ENCODE results near the gene SPOP. TPM values are rescaled to one million over a fixed set of nuclear protein-coding genes. Genes with fewer than 3 reads are reported as not detected.

SPOP gene
- total RNA-seq, 2 experiments from 2014 or later: 53.4 to 60.0 TPM

DNA sequence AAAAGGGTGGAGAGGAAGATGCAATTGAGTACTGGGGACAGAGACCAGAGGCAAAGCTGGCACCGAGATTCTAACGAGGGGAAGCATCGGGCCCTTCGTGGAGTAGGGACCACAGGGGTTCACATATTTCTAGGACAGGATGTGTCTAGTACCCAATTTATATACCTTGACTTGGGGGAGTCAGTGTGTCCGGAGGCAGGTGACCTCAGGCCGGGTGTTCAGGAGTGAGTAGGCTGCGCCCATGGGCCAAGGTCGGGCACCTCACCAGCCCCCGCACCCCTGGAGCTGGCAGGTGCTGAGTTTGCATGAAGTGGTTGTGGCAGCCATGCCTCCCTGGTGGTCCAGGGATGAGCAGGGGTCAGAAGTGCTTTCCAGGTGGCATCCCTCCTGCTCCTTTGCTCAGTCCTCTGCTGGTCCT, 110.8 kb downstream of the SPOP start:
- POLR2A ChIA-PET: no interaction called here
- peaks cover 16% of the 10 kb centered on the region for H3K4me1 Mint-ChIP-seq (ENCODE audit: low read depth)
- H3K36me3 Mint-ChIP-seq: no peaks in the 10 kb centered on the region
- H3K4me3 Mint-ChIP-seq: no peak overlapping the region
- no peak for DNase-seq
- intact Hi-C loops (cut with micrococcal nuclease): loop anchor here (5.0 kb wide), 1 partner anchor 285 kb away; no protein-coding TSS in a partner anchor
- no peak overlapping the region for H3K27ac Mint-ChIP-seq
- CTCF ChIA-PET: interaction anchor here (0.6 to 16.8 kb wide), 23 partner anchors 10 to 434 kb away, joined by 3 to 564 read pairs (median 4); partner anchors contain the start of genes PHB1 and SLC35B1
- peaks cover 14% of the 10 kb centered on the region for H3K27me3 Mint-ChIP-seq
- no peaks in the 10 kb centered on the region for H3K9me3 Mint-ChIP-seq

- Mint-ChIP-seq H3K9me3 (no peaks in the 10 kb centered on the region), H3K27ac (no peak overlapping the region), H3K4me1 (ENCODE audit: low read depth) (peaks cover 16% of the 10 kb centered on the region), H3K27me3 (peaks cover 12% of the 10 kb centered on the region), H3K36me3 (no peaks in the 10 kb centered on the region), H3K4me3 (no peak overlapping the region)
- DNase-seq: no peak
- CTCF ChIA-PET: interaction anchor here (1.0 to 16.8 kb wide), 10 partner anchors 9 to 431 kb away, joined by 3 to 564 read pairs (median 4); partner anchors contain the start of gene SLC35B1
- intact Hi-C loops (cut with micrococcal nuclease): loop anchor here (5.0 kb wide), 1 partner anchor 286 kb away; no protein-coding TSS in a partner anchor
- POLR2A ChIA-PET: no interaction called here
Measured at GRCh38 chr17:49566668-49567071, 111.2 kb downstream of the SPOP start.

GRCh38 chr17:49565948-49566491, 111.9 kb downstream of the SPOP start:
- POLR2A ChIA-PET: no interaction called here
- peaks cover 16% of the 10 kb centered on the region for H3K4me1 Mint-ChIP-seq (ENCODE audit: low read depth)
- H3K4me3 Mint-ChIP-seq: peak overlapping the region; percentile 4
- H3K9me3 Mint-ChIP-seq: no peaks in the 10 kb centered on the region
- CTCF ChIA-PET: interaction anchor here (0.7 to 16.8 kb wide), 12 partner anchors 9 to 432 kb away, joined by 3 to 564 read pairs (median 4); partner anchors contain the start of gene SLC35B1
- no peaks in the 10 kb centered on the region for H3K36me3 Mint-ChIP-seq
- DNase-seq: peak; percentile 65
- peaks cover 12% of the 10 kb centered on the region for H3K27me3 Mint-ChIP-seq
- intact Hi-C loops (cut with micrococcal nuclease): loop anchor here (5.0 kb wide), 1 partner anchor 286 kb away; no protein-coding TSS in a partner anchor
- no peak overlapping the region for H3K27ac Mint-ChIP-seq

DNA sequence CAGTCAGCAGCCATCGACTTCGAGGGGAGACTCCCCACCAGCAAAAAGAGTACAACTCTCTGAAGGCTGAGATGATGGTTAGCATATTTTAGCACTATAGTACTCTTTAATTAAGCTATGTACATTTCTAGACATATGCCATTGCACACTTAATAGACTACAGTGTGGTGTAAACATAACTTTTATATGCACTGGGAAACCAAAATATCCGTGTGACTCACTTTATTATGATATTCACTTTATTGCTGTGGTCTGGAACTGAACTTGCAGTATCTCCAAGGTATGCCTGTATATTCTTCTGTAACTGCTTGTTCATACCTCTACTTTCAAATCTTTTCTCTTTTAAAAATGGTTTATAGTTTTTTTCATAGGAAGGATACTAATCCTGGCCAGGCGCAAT, 113.3 kb downstream of the SPOP start:
- Mint-ChIP-seq H3K27me3 (peaks cover 10% of the 10 kb centered on the region), H3K36me3 (no peaks in the 10 kb centered on the region), H3K9me3 (no peaks in the 10 kb centered on the region), H3K4me1 (ENCODE audit: low read depth) (peaks cover 16% of the 10 kb centered on the region), H3K27ac (no peak overlapping the region), H3K4me3 (no peak overlapping the region)
- CTCF ChIA-PET: interaction anchor here (1.7 to 16.8 kb wide), 3 partner anchors 9 to 432 kb away, joined by 8 to 564 read pairs (median 22); partner anchors contain the start of gene SLC35B1
- no peak for DNase-seq
- POLR2A ChIA-PET: interaction anchor here (0.6 kb wide), 1 partner anchor 41 kb away, joined by 4 read pairs; no protein-coding TSS in a partner anchor
- intact Hi-C loops (cut with micrococcal nuclease): loop anchor here (5.0 kb wide), 1 partner anchor 288 kb away; no protein-coding TSS in a partner anchor

DNA sequence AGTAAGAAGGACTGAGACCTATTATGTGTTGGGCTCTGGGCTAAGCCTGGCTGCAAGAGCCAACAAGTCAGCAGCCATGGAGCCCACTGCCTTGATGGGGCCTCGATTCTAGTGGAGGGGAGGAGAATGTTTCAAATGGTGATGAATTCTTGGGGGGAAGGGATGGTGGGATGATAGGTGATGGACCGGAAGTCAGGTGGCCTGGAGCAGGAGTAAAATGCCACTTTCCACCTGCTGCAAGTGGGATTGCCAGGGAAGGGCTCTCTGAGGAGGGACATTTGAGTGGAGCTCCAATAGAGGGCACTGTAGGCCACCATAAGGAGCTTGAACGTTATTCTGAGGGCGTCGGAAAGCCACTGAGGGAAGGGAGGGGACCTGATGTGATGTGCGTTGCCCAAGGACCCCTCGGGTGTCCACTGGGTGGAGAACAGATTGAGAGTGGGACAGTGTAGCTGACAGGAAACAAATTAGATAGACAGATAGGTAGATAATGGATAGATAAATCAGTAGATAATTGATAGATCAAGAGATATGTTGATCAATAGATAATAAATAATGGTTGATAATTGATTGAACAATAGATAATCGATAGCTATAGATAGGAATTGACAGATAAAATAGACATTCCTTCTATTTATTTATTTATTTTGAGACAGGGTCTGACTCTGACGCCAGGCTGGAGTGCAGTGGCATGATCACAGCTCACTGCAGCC, 120.4 kb downstream of the SPOP start:
- Mint-ChIP-seq H3K4me1 (ENCODE audit: low read depth) (peaks cover 5% of the 10 kb centered on the region), H3K4me3 (peak overlapping the region; percentile 20), H3K27me3 (peaks cover 3% of the 10 kb centered on the region), H3K9me3 (no peaks in the 10 kb centered on the region), H3K36me3 (no peaks in the 10 kb centered on the region), H3K27ac (peak overlapping the region; percentile 21)
- intact Hi-C loops (cut with micrococcal nuclease): loop anchor here (2.0 to 10.0 kb wide), 2 partner anchors 61 to 263 kb away; no protein-coding TSS in a partner anchor
- POLR2A ChIA-PET: interaction anchor here (0.6 kb wide), 1 partner anchor 206 kb away, joined by 3 read pairs; no protein-coding TSS in a partner anchor
- CTCF ChIA-PET: interaction anchor here (0.6 to 6.1 kb wide), 64 partner anchors 8 to 804 kb away, joined by 3 to 167 read pairs (median 4); partner anchors contain the start of genes NGFR, NXPH3, PHB1 and SLC35B1
- peak; percentile 54 for DNase-seq

DNA sequence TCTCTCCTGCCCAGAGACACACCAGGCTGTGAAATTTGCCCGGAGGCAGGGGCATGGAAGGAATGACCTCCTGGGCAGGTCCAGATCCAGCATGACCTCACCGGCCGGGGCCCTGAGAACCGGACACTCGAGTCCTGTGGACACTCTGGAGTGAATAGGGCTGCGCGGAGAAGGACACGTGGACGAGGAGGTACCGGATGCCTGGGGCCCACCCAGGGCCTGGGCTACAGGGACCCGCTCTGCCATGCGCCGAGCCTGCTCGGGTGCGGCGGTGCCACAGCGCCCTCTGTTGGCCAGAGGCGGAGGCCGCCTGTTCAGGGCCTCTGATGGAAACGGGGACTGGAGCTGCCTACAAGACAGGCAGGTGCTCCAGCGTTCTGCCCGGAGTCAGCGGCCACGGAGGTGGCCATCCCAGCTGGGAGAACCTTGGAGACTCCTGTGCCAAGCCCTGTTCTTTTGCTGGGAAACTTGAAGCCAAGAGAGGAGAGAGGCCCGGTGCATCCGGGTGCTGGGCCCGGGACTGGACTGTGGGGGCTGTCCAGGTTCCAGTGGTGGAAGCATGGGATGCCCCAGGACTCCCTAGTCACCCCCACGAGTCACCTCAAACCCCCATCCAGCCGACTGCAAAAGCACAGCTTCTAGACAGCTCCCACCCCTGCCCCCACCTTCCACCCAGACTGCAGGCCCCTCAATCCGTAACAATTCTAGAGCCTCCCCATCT, 121.5 kb downstream of the SPOP start:
- Mint-ChIP-seq H3K36me3 (no peaks in the 10 kb centered on the region), H3K27ac (no peak overlapping the region), H3K4me3 (no peak overlapping the region), H3K27me3 (peaks cover 3% of the 10 kb centered on the region), H3K9me3 (no peaks in the 10 kb centered on the region), H3K4me1 (ENCODE audit: low read depth) (peaks cover 5% of the 10 kb centered on the region)
- ChIA-PET CTCF (interaction anchor here (0.6 to 6.1 kb wide), 72 partner anchors 9 to 449 kb away, joined by 3 to 167 read pairs (median 4); partner anchors contain the start of genes DLX3, NGFR, NXPH3 and PHB1), POLR2A (no interaction called here)
- intact Hi-C loops (cut with micrococcal nuclease): loop anchor here (1.0 to 10.0 kb wide), 4 partner anchors 60 to 262 kb away; no protein-coding TSS in a partner anchor
- DNase-seq: peak; percentile 89

DNA sequence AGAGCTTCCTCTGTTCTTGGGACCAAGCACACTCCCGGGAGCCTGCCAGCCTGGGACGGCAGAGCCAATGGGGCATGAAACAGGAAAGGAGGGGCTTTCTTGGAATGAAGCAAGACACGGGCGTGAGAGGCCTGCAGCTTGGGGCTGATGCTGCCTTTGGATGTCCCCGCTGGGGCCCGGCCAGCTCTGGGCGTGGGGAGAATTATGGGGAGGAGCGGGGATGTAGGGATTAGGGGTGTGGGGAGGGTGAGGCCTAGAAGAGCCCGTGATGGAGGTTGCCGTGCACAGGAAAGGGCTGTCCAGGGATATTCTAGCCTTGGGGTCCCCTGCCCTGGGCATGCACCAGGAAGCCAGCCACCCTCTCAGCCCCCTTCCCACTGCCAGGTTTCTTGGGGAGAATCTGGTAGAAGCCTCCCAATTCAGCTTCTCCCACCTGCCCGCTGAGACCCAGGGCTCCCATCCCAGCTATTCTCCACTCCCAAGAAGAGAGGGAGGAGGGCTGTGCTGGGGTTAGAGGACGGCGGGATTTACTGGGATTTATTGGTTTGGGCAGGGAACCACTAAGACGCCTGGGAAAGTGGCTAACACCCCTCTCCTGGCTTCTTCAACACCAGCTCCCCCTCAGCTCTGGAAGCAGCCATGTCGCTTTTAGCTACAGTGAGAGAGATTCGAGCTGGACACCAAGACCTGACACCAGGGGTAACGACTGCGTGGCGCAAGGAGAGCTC, 122.2 kb downstream of the SPOP start:
- H3K4me1 Mint-ChIP-seq (ENCODE audit: low read depth): peaks cover 5% of the 10 kb centered on the region
- DNase-seq: no peak
- no peaks in the 10 kb centered on the region for H3K36me3 Mint-ChIP-seq
- CTCF ChIA-PET: interaction anchor here (0.6 to 6.1 kb wide), 39 partner anchors 9 to 450 kb away, joined by 3 to 167 read pairs (median 5); partner anchors contain the start of genes NGFR, PHB1 and SLC35B1
- intact Hi-C loops (cut with micrococcal nuclease): loop anchor here (1.0 to 10.0 kb wide), 4 partner anchors 59 to 261 kb away; no protein-coding TSS in a partner anchor
- peaks cover 3% of the 10 kb centered on the region for H3K27me3 Mint-ChIP-seq
- no peak overlapping the region for H3K4me3 Mint-ChIP-seq
- POLR2A ChIA-PET: no interaction called here
- H3K27ac Mint-ChIP-seq: no peak overlapping the region
- no peaks in the 10 kb centered on the region for H3K9me3 Mint-ChIP-seq

- ChIA-PET CTCF (interaction anchor here (0.8 to 6.1 kb wide), 16 partner anchors 11 to 296 kb away, joined by 3 to 167 read pairs (median 12); partner anchors contain the start of genes NGFR, PHB1 and SLC35B1), POLR2A (no interaction called here)
- H3K4me1 Mint-ChIP-seq (ENCODE audit: low read depth): peaks cover 5% of the 10 kb centered on the region
- H3K4me3 Mint-ChIP-seq: no peak overlapping the region
- DNase-seq: no peak
- no peaks in the 10 kb centered on the region for H3K9me3 Mint-ChIP-seq
- peaks cover 3% of the 10 kb centered on the region for H3K27me3 Mint-ChIP-seq
- intact Hi-C loops (cut with micrococcal nuclease): loop anchor here (10.0 kb wide), 1 partner anchor 260 kb away; no protein-coding TSS in a partner anchor
- H3K36me3 Mint-ChIP-seq: no peaks in the 10 kb centered on the region
- H3K27ac Mint-ChIP-seq: no peak overlapping the region
Measured at GRCh38 chr17:49554694-49555494, 123.0 kb downstream of the SPOP start.

DNA sequence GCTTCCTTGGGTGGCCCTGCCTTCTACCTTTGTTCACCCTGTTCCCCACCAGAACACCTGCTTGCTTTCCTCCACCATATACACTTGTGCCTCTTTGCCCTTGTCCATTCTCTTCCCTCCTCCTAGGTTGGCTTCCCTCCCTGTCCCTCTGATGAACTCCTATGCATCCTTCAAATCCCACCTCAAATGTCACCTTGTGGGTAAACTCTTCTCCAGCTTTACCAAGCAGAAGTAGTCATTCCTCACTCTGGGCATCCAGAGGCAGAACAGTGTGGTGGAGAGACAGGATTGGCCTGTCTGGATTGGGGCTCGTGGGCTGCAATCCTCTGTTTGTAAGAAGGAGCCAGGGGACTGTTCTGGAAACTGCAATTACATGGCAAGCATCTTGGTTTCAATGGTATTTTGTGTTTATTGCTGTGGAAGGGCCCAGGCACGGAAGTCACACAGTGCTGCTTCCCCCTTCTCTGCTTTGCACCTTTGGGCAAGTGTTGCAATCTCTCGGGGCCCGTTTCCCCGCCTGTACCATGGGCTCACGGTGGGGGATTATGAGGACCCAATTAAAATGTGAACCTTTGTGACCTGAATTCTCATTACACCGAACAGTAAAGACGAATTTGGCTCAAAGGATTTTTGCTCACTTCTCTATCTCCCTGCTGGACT, 124.1 kb downstream of the SPOP start:
- POLR2A ChIA-PET: no interaction called here
- no peak overlapping the region for H3K27ac Mint-ChIP-seq
- DNase-seq: no peak
- CTCF ChIA-PET: interaction anchor here (0.8 to 6.1 kb wide), 2 partner anchors 117 to 143 kb away, joined by 3 to 167 read pairs; partner anchors contain the start of gene PHB1
- peaks cover 3% of the 10 kb centered on the region for H3K27me3 Mint-ChIP-seq
- no peaks in the 10 kb centered on the region for H3K9me3 Mint-ChIP-seq
- H3K36me3 Mint-ChIP-seq: no peaks in the 10 kb centered on the region
- H3K4me3 Mint-ChIP-seq: no peak overlapping the region
- peaks cover 5% of the 10 kb centered on the region for H3K4me1 Mint-ChIP-seq (ENCODE audit: low read depth)
- intact Hi-C loops (cut with micrococcal nuclease): loop anchor here (10.0 kb wide), 1 partner anchor 259 kb away; no protein-coding TSS in a partner anchor
